ENCODE results near the gene CACNA2D4. TPM values are rescaled to one million over a fixed set of nuclear protein-coding genes. Genes with fewer than 3 reads are reported as not detected.
A peak's percentile ranks its signal among the peaks of the same experiment; 100 is the strongest.

CACNA2D4 gene
- total RNA-seq, 3 donors from 2014 or later: 3.9 to 9.3 (median 4.8) TPM

DNA sequence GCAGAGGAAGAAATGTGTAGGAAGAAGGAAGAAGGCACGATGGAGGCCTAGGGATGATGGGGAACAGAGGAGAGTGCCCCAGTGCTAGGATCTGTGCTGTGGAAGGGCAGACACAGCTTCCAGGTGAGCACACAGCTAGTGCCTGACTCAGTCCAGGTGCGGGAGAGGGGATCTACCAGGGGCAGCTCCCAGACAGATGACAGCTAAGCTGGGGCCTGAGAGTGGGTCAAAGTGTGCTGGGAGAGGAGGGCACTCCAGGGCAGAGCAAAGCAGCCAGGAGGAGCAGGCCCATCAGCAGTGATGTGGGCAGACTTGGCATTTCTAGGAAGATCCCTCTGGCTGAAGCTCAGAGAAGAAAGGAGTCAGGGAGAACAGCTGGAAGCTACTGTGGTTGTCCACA, 61.4 kb downstream of the CACNA2D4 start:
- TF ChIP-seq, protein P1, sequence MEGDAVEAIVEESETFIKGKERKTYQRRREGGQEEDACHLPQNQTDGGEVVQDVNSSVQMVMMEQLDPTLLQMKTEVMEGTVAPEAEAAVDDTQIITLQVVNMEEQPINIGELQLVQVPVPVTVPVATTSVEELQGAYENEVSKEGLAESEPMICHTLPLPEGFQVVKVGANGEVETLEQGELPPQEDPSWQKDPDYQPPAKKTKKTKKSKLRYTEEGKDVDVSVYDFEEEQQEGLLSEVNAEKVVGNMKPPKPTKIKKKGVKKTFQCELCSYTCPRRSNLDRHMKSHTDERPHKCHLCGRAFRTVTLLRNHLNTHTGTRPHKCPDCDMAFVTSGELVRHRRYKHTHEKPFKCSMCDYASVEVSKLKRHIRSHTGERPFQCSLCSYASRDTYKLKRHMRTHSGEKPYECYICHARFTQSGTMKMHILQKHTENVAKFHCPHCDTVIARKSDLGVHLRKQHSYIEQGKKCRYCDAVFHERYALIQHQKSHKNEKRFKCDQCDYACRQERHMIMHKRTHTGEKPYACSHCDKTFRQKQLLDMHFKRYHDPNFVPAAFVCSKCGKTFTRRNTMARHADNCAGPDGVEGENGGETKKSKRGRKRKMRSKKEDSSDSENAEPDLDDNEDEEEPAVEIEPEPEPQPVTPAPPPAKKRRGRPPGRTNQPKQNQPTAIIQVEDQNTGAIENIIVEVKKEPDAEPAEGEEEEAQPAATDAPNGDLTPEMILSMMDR (IDR thresholded peaks at IDR 0.05): no peak
- ATAC-seq (no peak), DNase-seq (no peak)
- intact Hi-C loops (cut with DNase I, micrococcal nuclease): no loop called here
- Histone ChIP-seq H3K4me3 (no peak overlapping the region), H3K36me3 (ENCODE audit: low read depth) (no peaks in the 10 kb centered on the region), H3K4me1 (ENCODE audit: low read depth) (no peaks in the 10 kb centered on the region), H3K9me3 (no peaks in the 10 kb centered on the region)

- H3K9me3 ChIP-seq: no peaks in the 10 kb centered on the region
- intact Hi-C loops (cut with DNase I, micrococcal nuclease): no loop called here
- ATAC-seq: no peak
- H3K4me1 ChIP-seq (ENCODE audit: low read depth): no peaks in the 10 kb centered on the region
- no peaks in the 10 kb centered on the region for H3K36me3 ChIP-seq (ENCODE audit: low read depth)
- H3K4me3 ChIP-seq: no peak overlapping the region
- no peak for DNase-seq
- TF ChIP-seq, protein P1 (IDR thresholded peaks at IDR 0.05): no peak
Measured at GRCh38 chr12:1855241-1855640, 63.2 kb downstream of the CACNA2D4 start.

GRCh38 chr12:1853716-1854115, 64.7 kb downstream of the CACNA2D4 start:
- ATAC-seq (no peak), DNase-seq (no peak)
- Histone ChIP-seq H3K4me1 (ENCODE audit: low read depth) (no peaks in the 10 kb centered on the region), H3K4me3 (no peak overlapping the region), H3K36me3 (ENCODE audit: low read depth) (no peaks in the 10 kb centered on the region), H3K9me3 (no peaks in the 10 kb centered on the region)
- TF ChIP-seq, protein P1 (IDR thresholded peaks at IDR 0.05): no peak
- intact Hi-C loops (cut with DNase I, micrococcal nuclease): no loop called here

GRCh38 chr12:1852076-1852475, 66.4 kb downstream of the CACNA2D4 start:
- Histone ChIP-seq H3K4me3 (no peak overlapping the region), H3K4me1 (ENCODE audit: low read depth) (no peaks in the 10 kb centered on the region), H3K9me3 (no peaks in the 10 kb centered on the region), H3K36me3 (ENCODE audit: low read depth) (no peaks in the 10 kb centered on the region)
- ATAC-seq: no peak
- intact Hi-C loops (cut with DNase I, micrococcal nuclease): no loop called here
- no peak for DNase-seq
- TF ChIP-seq, protein P1 (IDR thresholded peaks at IDR 0.05): no peak

- no peaks in the 10 kb centered on the region for H3K4me1 ChIP-seq (ENCODE audit: low read depth)
- H3K9me3 ChIP-seq: no peaks in the 10 kb centered on the region
- peak; percentile 65 for ATAC-seq
- no peak overlapping the region for H3K4me3 ChIP-seq
- intact Hi-C loops (cut with DNase I, micrococcal nuclease): no loop called here
- no peaks in the 10 kb centered on the region for H3K36me3 ChIP-seq (ENCODE audit: low read depth)
- no peak for DNase-seq
- TF ChIP-seq, protein P1 (IDR thresholded peaks at IDR 0.05): no peak
Measured at GRCh38 chr12:1851151-1851701, 67.2 kb downstream of the CACNA2D4 start.

DNA sequence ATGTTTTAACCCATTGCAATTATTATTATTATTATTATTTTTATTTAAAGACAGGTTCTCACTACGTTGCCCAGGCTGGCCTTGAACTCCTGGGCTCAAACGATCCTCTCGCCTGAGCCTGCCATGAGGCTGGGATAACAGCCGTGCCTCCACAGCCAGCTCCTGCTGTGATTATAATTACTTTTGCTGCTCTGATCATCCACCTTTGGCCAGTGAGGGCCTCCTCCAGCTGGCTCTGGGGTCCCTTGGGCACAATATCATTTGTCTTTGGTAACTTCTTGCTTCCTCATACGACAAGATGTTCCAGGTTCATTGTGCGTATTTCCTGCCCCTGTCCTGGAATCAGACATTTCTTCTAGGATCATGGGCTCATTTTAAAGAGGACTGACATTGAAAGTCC, 69.7 kb downstream of the CACNA2D4 start:
- ATAC-seq: no peak
- TF ChIP-seq, protein P1 (IDR thresholded peaks at IDR 0.05): no peak
- DNase-seq: no peak
- H3K4me3 ChIP-seq: no peak overlapping the region
- no peaks in the 10 kb centered on the region for H3K9me3 ChIP-seq
- no peaks in the 10 kb centered on the region for H3K4me1 ChIP-seq (ENCODE audit: low read depth)
- H3K36me3 ChIP-seq (ENCODE audit: low read depth): no peaks in the 10 kb centered on the region
- intact Hi-C loops (cut with DNase I, micrococcal nuclease): no loop called here
